H1 (cell line): ENCODE measurements around the gene PPIL6. TPM values are rescaled to one million over a fixed set of nuclear protein-coding genes. Genes with fewer than 3 reads are reported as not detected.

Source experiments
- ATF2 ChIP-seq: IDR thresholded peaks from 2 replicates; pipeline ENCODE4 v1.6.1; 2012; ENCODE audit warnings: low read length, inconsistent platforms
- HDAC2 ChIP-seq, 2 experiments: fragments of 300-600 bp in 1 of 2; sonication (generic) in 1 of 2; IDR thresholded peaks; 2 replicates each; pipeline ENCODE4 v1.6.1; 2011 to 2012; ENCODE audit warnings: low read depth in 2 of 2, low read length in 2 of 2, mild to moderate bottlenecking in 2 of 2, moderate library complexity in 2 of 2, borderline replicate concordance in 1 of 2, inconsistent platforms in 1 of 2
- SIN3A ChIP-seq, 2 experiments: IDR thresholded peaks in 1 of 2; conservative IDR thresholded peaks in 1 of 2; 2 replicates each; pipeline ENCODE4 v1.6.1; 2011 to 2012; ENCODE audit warnings: low read length in 2 of 2, improper control_type of control experiment in 1 of 2, low read depth in 1 of 2, mild to moderate bottlenecking in 1 of 2
- TBP ChIP-seq: IDR thresholded peaks from 2 replicates; pipeline ENCODE4 v1.6.1; 2011; ENCODE audit warnings: low read depth, low read length, improper control_type of control experiment
- polyA plus RNA-seq, 7 experiments: library from polyadenylated mRNA; depleted of rRNA in 3 of 7; stranded (reverse) in 5 of 7; unstranded in 2 of 7; fragments of >200 nt in 5 of 7; fragments of 200-250 nt in 2 of 7; gene quantifications; 1 replicate in 5 of 7; 2 replicates in 1 of 7; 4 replicates in 1 of 7; pipeline versions ENCODE4 v1.2.1 to v1.2.3, GENCODE V29; 2011 to 2013; ENCODE audit warnings: missing spikeins in 2 of 7, mixed read lengths in 2 of 7
- total RNA-seq: library from RNA; stranded (reverse); fragmentation: NEBNext Ultra II Directional; extraction: Animal tissue kit (Norgen Biotek cat#: 25700); gene quantifications from 2 replicates; pipeline ENCODE4 v1.2.1, GENCODE V29; 2021

PPIL6 gene
- total and polyA plus RNA-seq, 2 of the 8 experiments (the other 6 are each of a cell fraction or from before 2014, with no cell fraction given) = 0.42 to 1.3 TPM

DNA sequence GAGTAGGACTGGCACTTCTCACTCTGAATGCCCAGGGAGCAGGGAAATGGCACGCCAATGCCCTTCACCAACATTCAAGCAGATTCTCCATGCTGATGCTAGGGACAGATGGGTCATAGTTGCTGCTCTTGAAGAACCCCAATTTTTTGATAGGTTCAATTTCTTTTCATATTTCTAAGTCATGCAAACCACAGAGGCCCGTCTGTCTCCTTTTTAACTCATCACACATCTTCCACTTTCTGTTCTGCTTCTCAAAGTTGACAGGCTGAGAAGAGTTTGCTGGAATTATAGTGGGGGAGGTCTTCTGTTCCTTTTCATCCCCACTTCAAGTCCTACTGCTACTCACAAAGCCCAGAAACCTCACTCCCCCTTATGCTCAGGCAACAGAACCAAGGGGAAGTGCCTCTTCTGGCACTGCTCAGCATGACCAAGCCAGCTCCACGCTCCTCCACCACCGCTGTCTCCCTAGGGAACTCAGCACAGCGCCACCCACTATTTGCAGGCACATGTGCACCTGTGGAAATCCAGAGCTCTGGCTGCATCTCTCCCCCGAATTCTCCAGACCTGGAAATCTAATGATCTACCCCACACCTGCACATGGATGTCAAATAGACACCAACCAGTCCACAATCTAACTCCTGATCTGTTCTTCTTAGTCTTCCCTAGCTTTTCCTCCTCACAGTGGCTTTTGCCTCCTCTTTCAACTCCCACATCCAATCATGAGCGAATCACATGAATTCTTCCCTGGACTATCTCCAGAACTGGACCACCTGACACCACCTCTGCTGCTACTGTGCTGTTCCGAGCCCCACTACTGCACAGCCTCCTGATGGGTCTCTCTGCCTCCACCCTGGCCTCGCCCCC is 31.9 kb upstream of the PPIL6 start (continued):
- TF ChIP-seq ATF2 = no peak
- TF ChIP-seq TBP = no peak
- no peak for TF ChIP-seq HDAC2 (IDR thresholded peaks at IDR 0.05; ENCODE audit: borderline replicate concordance in 1 of 2, low read depth in 2 of 2, low read length in 2 of 2)
- TF ChIP-seq SIN3A (conservative IDR thresholded peaks at IDR 0.05 in 1 of 2, IDR thresholded peaks at IDR 0.05 in 1 of 2; ENCODE audit: low read depth in 1 of 2, low read length in 2 of 2) = no peak
